NCI-H2029 (cell line): ENCODE measurements around the gene DEFB112.

Experiments used
- DNase-seq: peaks from one replicate; lab custom pipeline; 2025; lab: John Stamatoyannopoulos, UW

DEFB112 gene

DNA sequence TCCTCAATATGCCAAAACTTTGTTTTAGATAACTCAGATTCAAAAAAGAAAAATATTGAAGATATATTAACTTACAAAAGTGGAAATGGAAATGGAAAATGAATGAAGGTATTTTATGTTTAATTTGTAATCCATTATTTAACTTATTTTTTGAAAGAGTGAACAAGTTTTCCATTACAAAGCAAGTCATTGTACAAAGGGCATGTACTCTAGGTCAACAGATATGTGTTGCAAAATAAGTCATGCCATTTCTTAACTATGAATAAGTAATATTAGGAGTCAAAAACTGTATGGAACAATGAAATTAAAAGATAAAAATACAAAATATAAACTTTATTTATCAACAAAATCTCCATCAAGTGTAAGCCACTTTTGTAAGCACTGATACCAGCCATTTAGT, 54.5 kb downstream of the DEFB112 start:
- no peak for DNase-seq
